ENCODE data around the gene PRR5.

DNA sequence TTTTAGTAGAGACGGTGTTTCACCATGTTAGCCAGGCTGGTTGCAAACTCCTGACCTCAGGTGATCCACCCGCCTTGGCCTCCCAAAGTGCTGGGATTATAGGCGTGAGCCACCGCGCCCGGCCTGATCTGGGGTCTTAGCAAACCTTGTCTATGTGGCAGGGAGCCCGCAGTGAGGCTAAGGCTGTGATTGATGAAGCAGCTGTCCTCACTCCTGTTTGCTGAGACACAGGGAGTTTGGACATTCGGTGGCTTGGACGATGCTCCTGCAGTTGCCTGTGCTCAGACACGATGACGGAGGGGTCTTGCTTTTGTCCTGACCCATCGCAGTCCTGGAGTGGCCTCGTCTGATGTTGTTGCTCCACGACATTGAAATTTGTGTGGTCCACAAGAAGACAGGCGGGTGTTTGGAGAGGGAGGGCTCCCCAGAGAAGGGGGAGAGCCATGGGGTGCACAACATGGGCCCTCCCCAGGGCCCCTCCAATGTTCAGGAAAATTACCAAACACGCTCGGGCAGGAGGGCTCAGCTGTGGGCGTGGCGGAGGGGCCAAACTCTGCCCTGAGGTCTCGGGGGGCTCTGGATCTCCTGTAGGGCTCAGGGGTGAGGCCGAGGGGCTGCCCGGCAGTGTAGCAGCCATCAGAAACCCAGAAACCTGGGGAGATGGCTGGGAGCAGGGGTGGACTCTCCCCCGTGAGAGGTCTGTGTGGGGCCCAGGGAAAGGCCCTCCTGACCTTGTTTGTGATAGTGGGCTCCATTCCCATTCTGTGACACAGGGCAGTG lies 41.8 kb upstream of the PRR5 start:
- TF ChIP-seq CTCF (IDR thresholded peaks at IDR 0.05; ENCODE audit: low read depth, low read length, missing input control) (no peak), TAF1 (conservative IDR thresholded peaks at IDR 0.05) (no peak), SP1 (IDR thresholded peaks at IDR 0.05) (no peak), YY1 (IDR thresholded peaks at IDR 0.05) (no peak), GABPA (IDR thresholded peaks at IDR 0.05 in 1 of 2, conservative IDR thresholded peaks at IDR 0.05 in 1 of 2) (no peak), HNF4A (conservative IDR thresholded peaks at IDR 0.05) (no peak), EGR1 (IDR thresholded peaks at IDR 0.05; ENCODE audit: low read depth in 2 of 2) (no peak), RAD21 (IDR thresholded peaks at IDR 0.05) (no peak)
- TF ChIP-seq, protein P1, sequence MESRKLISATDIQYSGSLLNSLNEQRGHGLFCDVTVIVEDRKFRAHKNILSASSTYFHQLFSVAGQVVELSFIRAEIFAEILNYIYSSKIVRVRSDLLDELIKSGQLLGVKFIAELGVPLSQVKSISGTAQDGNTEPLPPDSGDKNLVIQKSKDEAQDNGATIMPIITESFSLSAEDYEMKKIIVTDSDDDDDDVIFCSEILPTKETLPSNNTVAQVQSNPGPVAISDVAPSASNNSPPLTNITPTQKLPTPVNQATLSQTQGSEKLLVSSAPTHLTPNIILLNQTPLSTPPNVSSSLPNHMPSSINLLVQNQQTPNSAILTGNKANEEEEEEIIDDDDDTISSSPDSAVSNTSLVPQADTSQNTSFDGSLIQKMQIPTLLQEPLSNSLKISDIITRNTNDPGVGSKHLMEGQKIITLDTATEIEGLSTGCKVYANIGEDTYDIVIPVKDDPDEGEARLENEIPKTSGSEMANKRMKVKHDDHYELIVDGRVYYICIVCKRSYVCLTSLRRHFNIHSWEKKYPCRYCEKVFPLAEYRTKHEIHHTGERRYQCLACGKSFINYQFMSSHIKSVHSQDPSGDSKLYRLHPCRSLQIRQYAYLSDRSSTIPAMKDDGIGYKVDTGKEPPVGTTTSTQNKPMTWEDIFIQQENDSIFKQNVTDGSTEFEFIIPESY (IDR thresholded peaks at IDR 0.05): no peak
- TF ChIP-seq, protein P2, sequence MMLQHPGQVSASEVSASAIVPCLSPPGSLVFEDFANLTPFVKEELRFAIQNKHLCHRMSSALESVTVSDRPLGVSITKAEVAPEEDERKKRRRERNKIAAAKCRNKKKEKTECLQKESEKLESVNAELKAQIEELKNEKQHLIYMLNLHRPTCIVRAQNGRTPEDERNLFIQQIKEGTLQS (IDR thresholded peaks at IDR 0.05): no peak
